GM18909 (cell line): ENCODE measurements around the gene PCBP4.

Experiments used
- ATAC-seq: cut with Tn5 transposase; IDR thresholded peaks from one replicate; pipeline ENCODE4 v1.9.1; 2021; ENCODE audit warnings: mild to moderate bottlenecking; ENCODE audit not compliant: unreplicated experiment, poor library complexity

PCBP4 gene

GRCh38 chr3:51967384-51968169 lies at the start of gene PCBP4:
Gene PCBP4 (minus strand): TSS chr3:51967454. CDS start chr3:51961240, 6,214 bp downstream.
- peak; percentile 46 for ATAC-seq

GRCh38 chr3:52015438-52016228 lies 48.4 kb upstream of the PCBP4 start:
- ATAC-seq, result no peak

- no peak for ATAC-seq
Observed at GRCh38 chr3:52014613-52015012, 47.4 kb upstream of the PCBP4 start.

- no peak for ATAC-seq
Observed at GRCh38 chr3:52013802-52014598, 46.7 kb upstream of the PCBP4 start.

- no peak for ATAC-seq
Observed at GRCh38 chr3:52012699-52013098, 45.4 kb upstream of the PCBP4 start.

- ATAC-seq, result no peak
Observed at GRCh38 chr3:52010431-52010830, 43.2 kb upstream of the PCBP4 start.

GRCh38 chr3:52007291-52007690 lies 40.0 kb upstream of the PCBP4 start:
- no peak for ATAC-seq

- no peak for ATAC-seq
Observed at GRCh38 chr3:52006820-52007133, 39.5 kb upstream of the PCBP4 start.

GRCh38 chr3:52006017-52006819 lies 39.0 kb upstream of the PCBP4 start:
- ATAC-seq, result no peak

GRCh38 chr3:52005571-52005986 lies 38.3 kb upstream of the PCBP4 start:
- ATAC-seq, result no peak

GRCh38 chr3:52004906-52005395 lies 37.7 kb upstream of the PCBP4 start:
- no peak for ATAC-seq

GRCh38 chr3:52004163-52004787 lies 37.0 kb upstream of the PCBP4 start:
- no peak for ATAC-seq

GRCh38 chr3:52002748-52003147 lies 35.5 kb upstream of the PCBP4 start:
- ATAC-seq, result no peak

GRCh38 chr3:52001443-52001974 lies 34.3 kb upstream of the PCBP4 start:
- ATAC-seq, result peak; percentile 74

- ATAC-seq, result no peak
Observed at GRCh38 chr3:51999846-52000245, 32.6 kb upstream of the PCBP4 start.

- no peak for ATAC-seq
Observed at GRCh38 chr3:51998774-51999173, 31.5 kb upstream of the PCBP4 start.

- ATAC-seq, result no peak
Observed at GRCh38 chr3:51997935-51998596, 30.8 kb upstream of the PCBP4 start.

GRCh38 chr3:51997172-51997571 lies 29.9 kb upstream of the PCBP4 start:
- no peak for ATAC-seq
